ENCODE measurements around the gene ACTL8.

ACTL8 gene

DNA sequence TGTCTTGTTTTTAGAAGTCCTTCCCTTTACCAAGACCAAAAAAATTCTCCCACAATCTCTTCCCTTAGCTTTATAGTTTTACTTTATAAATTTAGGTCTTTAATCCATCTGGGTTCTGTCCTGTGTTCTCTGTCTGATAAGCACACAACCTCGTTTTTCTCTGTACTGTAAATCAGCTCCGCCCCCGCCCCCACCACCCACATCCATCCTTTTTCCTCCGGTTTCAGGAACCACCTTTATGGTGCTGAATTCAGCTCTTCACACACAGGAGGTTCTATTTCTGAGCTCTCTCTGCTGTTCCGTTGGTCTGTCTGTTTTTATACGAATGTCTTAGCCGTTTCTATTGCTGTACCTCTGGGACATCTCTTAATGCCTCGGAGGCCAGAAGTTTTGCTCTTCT, 44.5 kb downstream of the ACTL8 start:
- no peak for DNase-seq (ENCODE audit: low read depth in 3 of 3, low spot score in 1 of 3)

DNA sequence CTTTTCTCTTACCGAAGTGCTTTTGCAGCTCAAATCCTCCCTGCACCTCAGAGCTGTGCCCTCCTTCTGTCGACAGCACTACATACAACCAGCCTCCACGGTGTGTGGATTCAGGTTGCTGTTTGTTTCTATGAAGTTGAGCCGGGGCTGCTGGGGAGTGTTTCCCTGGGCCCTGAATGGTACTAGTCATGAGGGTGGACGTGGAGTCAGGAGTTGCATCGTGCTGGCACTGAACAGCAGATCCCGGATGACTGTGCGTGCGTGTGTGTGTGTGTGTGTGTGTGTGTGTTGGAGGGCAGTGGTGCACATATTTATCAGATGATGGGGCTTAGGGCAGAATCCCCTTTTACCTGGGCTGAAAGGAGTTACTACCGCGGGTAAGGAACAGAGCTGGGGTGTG, 47.0 kb downstream of the ACTL8 start:
- no peak for DNase-seq (ENCODE audit: low read depth in 3 of 3, low spot score in 1 of 3)

DNA sequence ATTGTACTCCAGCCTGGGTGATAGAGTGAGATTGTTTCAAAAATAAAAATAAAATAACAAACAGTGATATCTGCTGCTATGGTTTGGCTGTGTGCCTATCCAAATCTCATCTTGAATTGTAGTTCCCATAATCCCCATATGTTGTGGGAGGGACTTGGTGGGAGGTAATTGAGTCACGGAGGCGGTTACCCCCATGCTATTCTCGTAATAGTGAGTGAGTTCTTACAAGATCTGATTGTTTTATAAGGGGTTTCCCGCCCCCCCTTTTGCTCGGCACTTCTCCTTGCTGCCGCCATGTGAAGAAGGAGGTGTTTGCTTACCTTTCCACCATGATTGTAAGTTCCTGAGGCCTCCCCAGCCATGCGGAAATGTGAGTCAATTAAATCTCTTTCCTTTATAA, 47.8 kb downstream of the ACTL8 start:
- no peak for DNase-seq (ENCODE audit: low read depth in 3 of 3, low spot score in 1 of 3)

DNA sequence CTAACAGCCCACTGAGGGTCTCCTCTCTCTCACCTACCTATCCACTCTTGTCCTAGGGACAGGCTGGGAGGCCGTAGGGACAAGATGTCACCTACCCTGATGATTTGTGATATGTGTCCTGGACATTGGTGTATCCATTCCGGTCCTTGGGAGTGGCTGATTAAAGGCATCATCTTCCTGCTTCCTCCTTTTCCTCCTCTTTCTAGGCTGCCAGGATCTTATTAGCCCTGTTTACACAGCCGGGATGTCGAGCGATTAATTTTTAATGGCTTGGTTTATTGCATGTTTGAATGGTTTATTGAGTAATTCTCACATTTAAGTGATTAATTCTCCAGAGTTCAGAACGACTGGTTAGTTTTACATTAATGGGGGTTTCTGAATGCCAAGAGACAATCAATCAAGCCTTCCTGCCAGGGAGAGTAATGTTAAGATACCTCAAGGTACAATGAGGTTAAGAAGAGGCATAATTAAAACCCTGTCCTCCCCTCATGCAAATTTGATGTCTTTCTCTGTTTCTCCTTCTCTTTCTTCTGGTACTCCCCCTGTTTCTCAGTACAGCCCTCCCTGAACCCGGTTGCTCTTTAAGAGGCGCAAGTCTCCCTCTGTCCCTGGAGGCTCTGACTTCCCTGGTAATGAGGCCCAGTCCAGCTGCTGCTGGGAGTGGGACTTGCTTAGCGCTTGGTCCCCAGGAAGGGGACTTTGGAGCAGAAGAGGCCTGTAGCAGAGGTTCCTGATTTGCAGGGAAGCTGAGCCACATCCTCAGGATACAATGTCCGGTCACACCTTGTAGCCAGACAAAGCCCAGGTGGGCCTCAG, 50.9 kb downstream of the ACTL8 start:
- DNase-seq (ENCODE audit: low read depth in 3 of 3, low spot score in 1 of 3): no peak

GRCh38 chr1:17808816-17809215, 53.7 kb downstream of the ACTL8 start:
- DNase-seq (ENCODE audit: low read depth in 3 of 3, low spot score in 1 of 3): no peak

DNA sequence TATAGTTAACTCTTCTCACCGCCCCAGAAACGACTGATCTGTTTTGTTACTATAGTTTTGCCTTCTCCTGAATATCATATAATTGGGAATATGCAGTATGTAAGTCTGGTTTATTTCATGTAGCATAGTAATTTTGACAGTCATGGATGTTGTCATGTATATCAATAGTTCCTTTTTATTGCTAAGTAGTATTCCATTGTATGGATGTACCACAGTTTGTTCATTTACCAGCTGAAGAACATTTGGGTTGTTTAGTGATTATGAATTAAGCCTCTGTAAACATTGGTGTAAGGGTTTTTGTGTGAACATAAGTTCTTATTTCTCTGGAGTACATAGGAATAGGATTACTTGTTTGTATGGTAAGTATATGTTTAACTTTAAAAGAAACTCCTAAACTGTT, 55.5 kb downstream of the ACTL8 start:
- no peak for DNase-seq (ENCODE audit: low read depth in 3 of 3, low spot score in 1 of 3)

- DNase-seq (ENCODE audit: low read depth in 3 of 3, low spot score in 1 of 3): no peak
Measured at GRCh38 chr1:17816511-17816910, 61.4 kb downstream of the ACTL8 start.

DNA sequence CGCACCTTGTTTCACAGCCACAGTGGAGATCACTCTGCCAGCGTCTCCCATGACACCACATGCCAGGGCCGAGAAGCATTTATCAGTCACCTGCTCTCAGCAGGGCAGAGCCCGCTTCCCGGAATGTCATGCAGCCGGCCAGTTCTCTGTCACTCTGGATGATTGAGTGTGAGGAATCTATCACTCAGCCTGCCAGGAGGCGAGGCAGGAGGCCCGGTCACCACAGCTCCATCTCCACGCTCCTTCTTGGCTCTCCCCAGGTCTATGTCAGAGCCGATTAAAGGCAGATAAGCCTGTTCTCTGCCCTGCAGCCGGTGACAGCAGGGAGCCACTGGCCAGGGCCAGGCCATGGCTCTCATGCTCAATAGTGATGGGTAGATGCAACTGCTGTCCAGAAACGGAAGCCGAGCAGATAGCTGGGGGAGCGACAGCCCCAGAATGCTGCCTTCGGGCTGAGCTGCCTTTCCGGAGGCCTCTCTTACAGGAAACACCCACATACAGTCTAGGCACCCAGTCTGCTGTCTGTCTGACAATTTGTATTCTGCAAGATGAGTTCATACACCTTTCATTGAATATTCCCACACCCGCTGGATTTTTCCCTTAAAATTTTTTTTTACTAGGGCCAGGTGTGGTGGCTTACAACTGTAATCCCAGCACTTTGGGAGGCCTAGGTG, 64.1 kb downstream of the ACTL8 start:
- no peak for DNase-seq (ENCODE audit: low read depth in 3 of 3, low spot score in 1 of 3)

DNA sequence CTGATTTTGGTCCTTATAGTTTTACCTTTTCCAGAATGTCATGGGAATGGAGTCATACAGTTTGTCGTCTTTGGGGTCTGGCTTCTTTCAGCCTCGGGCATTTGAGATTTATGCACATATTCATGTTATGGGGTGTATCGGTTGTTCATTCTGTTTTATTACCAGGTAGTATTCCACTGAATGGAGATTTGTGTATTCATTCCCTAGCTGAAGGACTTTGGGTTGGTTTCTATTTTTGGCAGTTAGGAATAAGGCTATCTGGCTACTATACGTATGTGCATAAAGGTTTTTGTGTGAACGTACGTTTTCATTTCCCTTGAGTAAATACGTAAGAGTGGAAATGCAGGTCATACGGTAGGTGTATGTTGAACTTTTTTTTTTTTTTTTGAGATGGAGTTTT, 65.1 kb downstream of the ACTL8 start:
- DNase-seq (ENCODE audit: low read depth in 3 of 3, low spot score in 1 of 3): no peak

DNA sequence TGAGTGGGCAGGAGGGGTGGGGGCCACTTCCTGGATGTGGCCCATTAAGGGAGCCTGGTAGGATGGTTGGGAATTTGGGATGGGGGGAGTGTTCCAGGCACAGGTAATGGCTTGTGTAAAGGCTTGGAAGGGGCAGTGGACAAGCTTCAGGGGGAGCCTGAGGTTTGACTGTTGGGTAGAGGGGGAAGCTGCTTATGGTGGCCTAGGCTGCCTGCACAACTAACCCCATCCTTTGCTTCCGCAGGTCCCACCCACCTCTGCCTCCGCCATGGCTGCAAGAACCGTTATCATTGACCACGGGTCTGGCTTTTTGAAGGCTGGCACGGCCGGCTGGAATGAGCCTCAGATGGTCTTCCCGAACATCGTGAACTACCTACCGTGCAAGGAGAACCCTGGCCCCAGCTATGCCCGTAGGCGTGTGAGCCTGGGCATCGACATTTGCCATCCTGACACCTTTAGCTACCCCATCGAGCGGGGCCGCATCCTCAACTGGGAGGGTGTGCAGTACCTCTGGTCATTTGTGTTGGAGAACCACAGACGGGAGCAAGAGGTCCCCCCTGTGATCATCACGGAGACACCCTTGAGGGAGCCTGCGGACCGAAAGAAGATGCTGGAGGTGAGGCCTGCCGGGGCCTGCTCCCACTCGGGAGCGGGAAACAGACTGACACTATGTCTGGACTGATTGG, 67.8 kb downstream of the ACTL8 start:
- DNase-seq (ENCODE audit: low read depth in 3 of 3, low spot score in 1 of 3): no peak

GRCh38 chr1:17825273-17826164, 70.4 kb downstream of the ACTL8 start:
- no peak for DNase-seq (ENCODE audit: low read depth in 3 of 3, low spot score in 1 of 3)

GRCh38 chr1:17826165-17826488, 71.0 kb downstream of the ACTL8 start:
- DNase-seq (ENCODE audit: low read depth in 3 of 3, low spot score in 1 of 3): no peak

- DNase-seq (ENCODE audit: low read depth in 3 of 3, low spot score in 1 of 3): no peak
Measured at GRCh38 chr1:17828991-17829390, 73.9 kb downstream of the ACTL8 start.

DNA sequence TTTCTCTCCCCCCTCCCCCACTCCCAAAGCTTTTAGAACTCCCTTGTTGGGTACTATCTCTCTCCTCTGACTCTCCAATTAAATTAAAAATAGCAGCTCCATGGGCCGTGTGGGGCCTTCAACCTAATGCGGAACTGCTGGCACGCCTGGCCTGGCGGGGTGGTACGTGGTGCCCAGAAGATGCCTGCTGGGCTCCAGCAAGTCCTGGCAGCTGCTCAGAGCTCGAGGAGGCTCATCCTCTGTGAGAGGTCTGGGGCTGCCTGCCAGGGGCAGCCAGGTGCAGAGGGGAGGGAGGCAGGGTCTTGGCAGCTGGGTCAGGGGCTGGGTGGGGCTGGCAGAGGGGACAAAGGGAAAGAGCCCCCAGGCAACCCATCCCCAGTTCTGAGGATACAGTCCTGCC, 74.4 kb downstream of the ACTL8 start:
- DNase-seq (ENCODE audit: low read depth in 3 of 3, low spot score in 1 of 3): no peak

GRCh38 chr1:17831597-17831996, 76.5 kb downstream of the ACTL8 start:
- DNase-seq (ENCODE audit: low read depth in 3 of 3, low spot score in 1 of 3): no peak

DNA sequence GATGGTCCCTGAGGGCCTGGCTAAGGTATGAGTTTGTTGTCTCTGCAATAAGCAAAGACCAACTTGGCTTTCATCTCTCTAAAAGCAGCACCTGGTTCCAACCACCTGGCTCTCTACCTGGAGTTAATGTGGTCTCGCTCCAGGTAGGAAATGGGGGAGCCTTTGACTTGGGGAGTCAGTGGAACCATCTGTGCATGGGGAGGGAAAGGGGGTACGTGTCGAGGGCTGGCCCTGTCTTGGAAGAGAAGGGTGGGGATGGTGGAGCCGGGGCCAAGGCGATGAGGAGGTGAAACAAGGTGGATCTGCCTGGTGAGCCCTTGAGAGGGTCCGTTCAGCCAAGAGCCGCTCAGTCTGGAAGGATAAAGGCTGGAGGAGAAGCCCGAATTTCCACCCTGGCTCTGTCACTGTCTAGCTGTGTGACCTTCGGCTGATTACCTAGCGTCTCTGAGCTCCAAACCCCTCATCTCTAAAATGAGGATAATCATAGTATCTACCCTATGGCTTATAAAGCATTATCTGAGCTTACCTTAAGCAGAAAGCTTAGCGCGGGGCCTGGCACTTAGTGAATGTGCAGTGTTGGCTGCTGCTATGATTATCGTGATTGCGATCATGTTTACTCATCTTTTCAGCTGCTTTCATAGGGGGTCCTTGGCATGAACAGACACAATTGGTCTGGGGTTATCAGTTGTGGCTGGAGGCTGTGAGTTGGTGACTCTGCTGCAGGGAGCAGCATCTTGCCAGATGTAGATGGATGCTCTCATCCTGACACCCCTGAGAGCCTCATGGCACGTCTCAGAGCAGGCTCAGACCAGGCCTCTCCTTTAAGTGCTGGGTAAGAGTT, 78.7 kb downstream of the ACTL8 start:
- no peak for DNase-seq (ENCODE audit: low read depth in 3 of 3, low spot score in 1 of 3)

GRCh38 chr1:17834561-17835100, 79.5 kb downstream of the ACTL8 start:
- no peak for DNase-seq (ENCODE audit: low read depth in 3 of 3, low spot score in 1 of 3)

- no peak for DNase-seq (ENCODE audit: low read depth in 3 of 3, low spot score in 1 of 3)
Measured at GRCh38 chr1:17837233-17838030, 82.3 kb downstream of the ACTL8 start.

DNA sequence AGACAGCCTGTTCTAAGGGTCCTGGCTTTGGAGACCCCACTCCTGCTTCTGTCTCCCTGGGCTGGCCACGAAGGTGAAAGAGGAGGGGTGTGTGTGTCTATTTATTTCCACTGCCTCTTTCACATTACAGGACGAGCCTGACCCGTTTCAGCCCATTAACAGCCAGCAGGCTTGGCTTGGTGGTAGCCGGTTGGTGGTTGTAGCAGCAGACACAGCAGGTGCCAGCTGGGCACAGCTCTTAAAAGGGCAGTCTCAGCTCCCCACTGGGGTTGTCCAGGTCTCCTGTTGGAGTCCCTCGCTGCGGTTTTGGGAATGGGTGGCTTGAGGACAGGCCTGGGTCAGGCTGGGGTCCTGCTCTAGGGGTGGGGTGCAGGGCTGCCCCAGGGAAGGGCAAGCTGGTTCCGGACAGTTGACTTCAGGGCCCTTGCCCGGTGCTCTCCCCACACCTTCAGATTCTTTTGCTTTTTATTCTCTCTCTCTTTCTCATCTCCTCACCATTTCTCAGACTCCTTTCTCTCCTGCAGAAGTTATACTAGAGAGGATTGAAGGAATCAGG, 84.6 kb downstream of the ACTL8 start:
- no peak for DNase-seq (ENCODE audit: low read depth in 3 of 3, low spot score in 1 of 3)
